Fibroblast of lung (primary cell): ENCODE measurements around the gene LYZL6. TPM values are rescaled to one million over a fixed set of nuclear protein-coding genes. Genes with fewer than 3 reads are reported as not detected.

Experiments
- DNase-seq, 2 donors: peaks; one replicate each; pipeline versions ENCODE4 v3.0.0 to v3.0.0-alpha.2; 2010; ENCODE audit warnings: low read depth in 2 of 2
- H2AFZ ChIP-seq: 2 replicates; pipeline ENCODE4 v1.5.1; 2012; ENCODE audit warnings: low read length, control low read depth, inconsistent platforms
- H3K27ac ChIP-seq: 2 replicates; pipeline ENCODE4 v1.5.1; 2011; ENCODE audit warnings: low read length, control low read depth; ENCODE audit not compliant: insufficient read depth
- H3K27me3 ChIP-seq: 2 replicates; pipeline ENCODE4 v1.5.1; 2011; ENCODE audit warnings: mild to moderate bottlenecking, low read length; ENCODE audit not compliant: control insufficient read depth, insufficient read depth
- H3K36me3 ChIP-seq: 2 replicates; pipeline ENCODE4 v1.5.1; 2011; ENCODE audit warnings: low read length; ENCODE audit not compliant: control insufficient read depth, insufficient read depth
- H3K4me1 ChIP-seq: 2 replicates; pipeline ENCODE4 v1.5.1; 2011; ENCODE audit warnings: low read length; ENCODE audit not compliant: control insufficient read depth, insufficient read depth; ENCODE audit errors: extremely low read depth
- H3K4me2 ChIP-seq: 2 replicates; pipeline ENCODE4 v1.5.1; 2011; ENCODE audit warnings: low read length, control low read depth; ENCODE audit not compliant: insufficient read depth; ENCODE audit errors: extremely low read depth
- H3K4me3 ChIP-seq, 4 experiments: fragments of 200-600 bp in 1 of 4; sonication (generic) in 1 of 4; replicated peaks in 1 of 4; 2 replicates each; pipeline ENCODE4 v1.5.1; 2011 to 2016; ENCODE audit warnings: low read length in 4 of 4, low read depth in 3 of 4, mild to moderate bottlenecking in 3 of 4, control low read depth in 2 of 4, inconsistent platforms in 1 of 4, mixed read lengths in 1 of 4; ENCODE audit not compliant: insufficient read depth in 1 of 4; ENCODE audit errors: control extremely low read depth in 1 of 4
- H3K79me2 ChIP-seq: 2 replicates; pipeline ENCODE4 v1.5.1; 2012; ENCODE audit warnings: mild to moderate bottlenecking, low read length, inconsistent platforms; ENCODE audit not compliant: control insufficient read depth, insufficient read depth
- H3K9ac ChIP-seq: 2 replicates; pipeline ENCODE4 v1.5.1; 2011; ENCODE audit warnings: mild to moderate bottlenecking, low read length, control low read depth; ENCODE audit not compliant: insufficient read depth
- H3K9me3 ChIP-seq: 2 replicates; pipeline ENCODE4 v1.5.1; 2012; ENCODE audit warnings: low read depth, low read length; ENCODE audit not compliant: control insufficient read depth, insufficient read depth
- H4K20me1 ChIP-seq: 2 replicates; pipeline ENCODE4 v1.5.1; 2011; ENCODE audit warnings: low read length; ENCODE audit not compliant: control insufficient read depth, insufficient read depth; ENCODE audit errors: extremely low read depth
- CTCF ChIP-seq, 2 donors: IDR thresholded peaks in 1 of 2; conservative IDR thresholded peaks in 1 of 2; 1 replicate in 1 of 2; 2 replicates in 1 of 2; pipeline ENCODE4 v1.5.1; 2011 to 2012; ENCODE audit warnings: low read length in 2 of 2, control low read depth in 1 of 2, inconsistent platforms in 1 of 2, low read depth in 1 of 2, mild to moderate bottlenecking in 1 of 2
- EZH2 ChIP-seq: IDR thresholded peaks from 2 replicates; pipeline ENCODE4 v1.5.1; 2012; ENCODE audit warnings: low read length, control low read depth, mild to moderate bottlenecking; ENCODE audit errors: missing control alignments
- polyA plus RNA-seq, 2 donors: library from polyadenylated mRNA; depleted of rRNA in 1 of 2; stranded (reverse) in 1 of 2; unstranded in 1 of 2; fragments of >200 nt; gene quantifications; 2 replicates each; pipeline ENCODE4 v1.2.1, GENCODE V29; 2011 to 2012; ENCODE audit warnings: missing spikeins in 1 of 2
- total RNA-seq: library from RNA; depleted of rRNA; stranded (reverse); fragments of >200 nt; gene quantifications from 2 replicates; pipeline ENCODE4 v1.2.1, GENCODE V29; 2014

LYZL6 gene
- total and polyA plus RNA-seq, 2 donors (not counting 1 experiment from before 2014, with no cell fraction given) = not detected

DNA sequence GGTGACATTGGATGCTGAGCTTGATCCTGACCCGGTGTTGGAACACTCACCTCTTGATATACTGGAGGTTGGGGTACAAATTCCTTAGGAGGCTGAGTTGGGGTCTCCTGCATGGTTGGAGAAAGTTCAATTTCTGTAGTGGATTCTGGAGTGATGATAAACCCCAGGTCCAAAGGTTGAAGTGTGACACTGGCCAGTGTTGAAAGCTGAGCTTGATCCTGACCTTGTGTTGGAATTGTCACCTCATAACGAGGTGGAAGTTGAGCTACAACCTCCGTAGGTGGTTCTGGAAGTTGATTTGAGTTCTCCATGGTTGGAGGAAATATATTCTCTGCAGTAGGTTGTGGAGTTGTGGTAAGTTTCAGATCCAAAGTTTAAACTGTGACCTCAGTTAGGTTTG lies 34.1 kb downstream of the LYZL6 start:
- Histone ChIP-seq H3K4me3 (no peak overlapping the region), H2AFZ (no peak overlapping the region), H3K9ac (no peak overlapping the region), H3K27me3 (no peaks in the 10 kb centered on the region), H4K20me1 (no peaks in the 10 kb centered on the region), H3K27ac (no peak overlapping the region), H3K79me2 (no peaks in the 10 kb centered on the region), H3K4me2 (no peak overlapping the region), H3K36me3 (no peaks in the 10 kb centered on the region), H3K9me3 (no peaks in the 10 kb centered on the region), H3K4me1 (no peaks in the 10 kb centered on the region)
- no peak for DNase-seq
- no peak for TF ChIP-seq CTCF (conservative IDR thresholded peaks at IDR 0.05 in 1 of 2, IDR thresholded peaks at IDR 0.05 in 1 of 2; ENCODE audit: low read depth in 1 of 2, low read length in 2 of 2)
- no peak for TF ChIP-seq EZH2

GRCh38 chr17:35907691-35908090 lies 35.8 kb downstream of the LYZL6 start:
- H3K9ac ChIP-seq = no peak overlapping the region
- H3K4me2 ChIP-seq = no peak overlapping the region
- no peaks in the 10 kb centered on the region for H3K4me1 ChIP-seq
- no peaks in the 10 kb centered on the region for H3K27me3 ChIP-seq
- H2AFZ ChIP-seq = no peak overlapping the region
- no peaks in the 10 kb centered on the region for H4K20me1 ChIP-seq
- TF ChIP-seq EZH2 (no peak), CTCF (conservative IDR thresholded peaks at IDR 0.05 in 1 of 2, IDR thresholded peaks at IDR 0.05 in 1 of 2; ENCODE audit: low read depth in 1 of 2, low read length in 2 of 2) (no peak)
- no peaks in the 10 kb centered on the region for H3K36me3 ChIP-seq
- no peaks in the 10 kb centered on the region for H3K9me3 ChIP-seq
- no peak for DNase-seq
- H3K4me3 ChIP-seq = no peak overlapping the region
- H3K79me2 ChIP-seq = no peaks in the 10 kb centered on the region
- no peak overlapping the region for H3K27ac ChIP-seq

- H3K27ac ChIP-seq = no peak overlapping the region
- no peak overlapping the region for H3K4me2 ChIP-seq
- no peaks in the 10 kb centered on the region for H4K20me1 ChIP-seq
- DNase-seq = no peak
- H3K9me3 ChIP-seq = no peaks in the 10 kb centered on the region
- H3K9ac ChIP-seq = no peak overlapping the region
- H3K27me3 ChIP-seq = no peaks in the 10 kb centered on the region
- no peak for TF ChIP-seq CTCF (conservative IDR thresholded peaks at IDR 0.05 in 1 of 2, IDR thresholded peaks at IDR 0.05 in 1 of 2; ENCODE audit: low read depth in 1 of 2, low read length in 2 of 2)
- no peak for TF ChIP-seq EZH2
- H3K79me2 ChIP-seq = no peaks in the 10 kb centered on the region
- H3K4me1 ChIP-seq = no peaks in the 10 kb centered on the region
- H2AFZ ChIP-seq = no peak overlapping the region
- no peak overlapping the region for H3K4me3 ChIP-seq
- H3K36me3 ChIP-seq = no peaks in the 10 kb centered on the region
Observed at GRCh38 chr17:35906926-35907637, 36.4 kb downstream of the LYZL6 start.
